ENCODE results near the gene TRAF3IP1.

TRAF3IP1 gene

GRCh38 chr2:238295144-238296112, 24.9 kb upstream of the TRAF3IP1 start:
- H3K4me1 Mint-ChIP-seq: peaks cover 9% of the 10 kb centered on the region
- no peak overlapping the region for H3K27ac Mint-ChIP-seq
- no peaks in the 10 kb centered on the region for H3K9me3 Mint-ChIP-seq
- peaks cover 13% of the 10 kb centered on the region for H3K27me3 Mint-ChIP-seq (ENCODE audit: low read depth)
- no peak for TF ChIP-seq CTCF (IDR thresholded peaks at IDR 0.05; ENCODE audit: unreplicated experiment in 3 of 3)
- no peaks in the 10 kb centered on the region for H3K36me3 Mint-ChIP-seq (ENCODE audit: low read depth)
- no peak overlapping the region for H3K4me3 Mint-ChIP-seq

- no peak overlapping the region for H3K4me3 Mint-ChIP-seq
- no peak for TF ChIP-seq CTCF (IDR thresholded peaks at IDR 0.05; ENCODE audit: unreplicated experiment in 3 of 3)
- H3K27ac Mint-ChIP-seq: no peak overlapping the region
- H3K36me3 Mint-ChIP-seq (ENCODE audit: low read depth): no peaks in the 10 kb centered on the region
- H3K4me1 Mint-ChIP-seq: peaks cover 9% of the 10 kb centered on the region
- peaks cover 13% of the 10 kb centered on the region for H3K27me3 Mint-ChIP-seq (ENCODE audit: low read depth)
- H3K9me3 Mint-ChIP-seq: no peaks in the 10 kb centered on the region
Measured at GRCh38 chr2:238296638-238297457, 23.5 kb upstream of the TRAF3IP1 start.

- TF ChIP-seq CTCF (IDR thresholded peaks at IDR 0.05; ENCODE audit: unreplicated experiment in 3 of 3): no peak
- Mint-ChIP-seq H3K36me3 (ENCODE audit: low read depth) (no peaks in the 10 kb centered on the region), H3K4me3 (no peak overlapping the region), H3K4me1 (peaks cover 9% of the 10 kb centered on the region), H3K27ac (no peak overlapping the region), H3K9me3 (no peaks in the 10 kb centered on the region), H3K27me3 (ENCODE audit: low read depth) (peaks cover 14% of the 10 kb centered on the region)
Measured at GRCh38 chr2:238299803-238300202, 20.5 kb upstream of the TRAF3IP1 start.

- Mint-ChIP-seq H3K27ac (no peak overlapping the region), H3K27me3 (ENCODE audit: low read depth) (peaks cover 7% of the 10 kb centered on the region), H3K36me3 (ENCODE audit: low read depth) (no peaks in the 10 kb centered on the region), H3K4me1 (peaks cover 9% of the 10 kb centered on the region), H3K4me3 (no peak overlapping the region), H3K9me3 (no peaks in the 10 kb centered on the region)
- TF ChIP-seq CTCF (IDR thresholded peaks at IDR 0.05; ENCODE audit: unreplicated experiment in 3 of 3): no peak
Measured at GRCh38 chr2:238302087-238302486, 18.2 kb upstream of the TRAF3IP1 start.

GRCh38 chr2:238302751-238303150, 17.6 kb upstream of the TRAF3IP1 start:
- H3K9me3 Mint-ChIP-seq: no peaks in the 10 kb centered on the region
- no peak overlapping the region for H3K27ac Mint-ChIP-seq
- peaks cover 9% of the 10 kb centered on the region for H3K4me1 Mint-ChIP-seq
- no peaks in the 10 kb centered on the region for H3K36me3 Mint-ChIP-seq (ENCODE audit: low read depth)
- no peak overlapping the region for H3K4me3 Mint-ChIP-seq
- no peak for TF ChIP-seq CTCF (IDR thresholded peaks at IDR 0.05; ENCODE audit: unreplicated experiment in 3 of 3)
- H3K27me3 Mint-ChIP-seq (ENCODE audit: low read depth): peaks cover 5% of the 10 kb centered on the region
